IMR-90 (cell line): ENCODE measurements around the gene RALGPS1. TPM values are rescaled to one million over a fixed set of nuclear protein-coding genes. Genes with fewer than 3 reads are reported as not detected.

ENCODE experiments used
- ATAC-seq: fragments of 200-7000 bp; cut with Tn5 transposase; 2 replicates; pipeline ENCODE4 v1.9.1; 2020; ENCODE audit warnings: low read depth, mild to moderate bottlenecking, moderate library complexity
- BruUV-seq: library from RNA; stranded (reverse); fragments of 400-500 nt; replicated peaks from 2 replicates; lab custom pipeline; 2021; lab: Mats Ljungman, UMichigan
- CTCF ChIA-PET: fragments of 300-600 bp; formaldehyde crosslinking; extraction: SDS; loops from one replicate; lab custom pipeline; 2021; ENCODE audit warnings: antibody characterized with exemption; lab: Yijun Ruan, JAX
- POLR2A ChIA-PET: fragments of 300-600 bp; sonication (Branson Sonifier 250); formaldehyde crosslinking; loops from one replicate; lab custom pipeline; 2022; ENCODE audit warnings: antibody characterized with exemption; ENCODE audit not compliant: unreplicated experiment; lab: Charles Lee
- DNase-seq: peaks from one replicate; pipeline ENCODE4 v3.0.0; 2013
- H2AFZ ChIP-seq: replicated peaks from 2 replicates; pipeline ENCODE3; 2013; ENCODE audit warnings: low read length, mild to moderate bottlenecking; ENCODE audit not compliant: poor library complexity
- H2AK5ac ChIP-seq: 2 replicates; pipeline ENCODE4 v1.6.1; 2013; ENCODE audit warnings: low read depth, low read length, inconsistent platforms
- H2AK9ac ChIP-seq: replicated peaks from 2 replicates; pipeline ENCODE3; 2013; ENCODE audit warnings: mild to moderate bottlenecking, low read depth, low read length, moderate library complexity; ENCODE audit not compliant: poor library complexity
- H2BK120ac ChIP-seq: 2 replicates; pipeline ENCODE4 v1.6.1; 2013; ENCODE audit warnings: low read depth, low read length, inconsistent platforms
- H2BK15ac ChIP-seq: 3 replicates; pipeline ENCODE4 v1.6.1; 2013; ENCODE audit warnings: low read depth, low read length, inconsistent platforms
- H2BK20ac ChIP-seq: 2 replicates; pipeline ENCODE4 v1.6.1; 2013; ENCODE audit warnings: low read depth, mild to moderate bottlenecking, inconsistent platforms, low read length, moderate library complexity
- H2BK5ac ChIP-seq: 2 replicates; pipeline ENCODE4 v1.6.1; 2013; ENCODE audit warnings: mild to moderate bottlenecking, low read depth, low read length, inconsistent platforms; ENCODE audit not compliant: poor library complexity, severe bottlenecking
- H3K14ac ChIP-seq: replicated peaks from 2 replicates; pipeline ENCODE4 v1.6.1; 2013; ENCODE audit warnings: low read depth, low read length, inconsistent platforms
- H3K18ac ChIP-seq: 2 replicates; pipeline ENCODE4 v1.6.1; 2013; ENCODE audit warnings: low read depth, low read length, control low read depth
- H3K23ac ChIP-seq: 2 replicates; pipeline ENCODE4 v1.6.1; 2013; ENCODE audit warnings: low read depth, low read length, inconsistent platforms
- H3K27ac ChIP-seq: 2 replicates; pipeline ENCODE4 v1.5.1; 2013; ENCODE audit warnings: mild to moderate bottlenecking, control low read depth, low read length; ENCODE audit not compliant: insufficient read depth
- H3K27me3 ChIP-seq: 2 replicates; pipeline ENCODE4 v1.6.1; 2013; ENCODE audit warnings: low read length; ENCODE audit not compliant: control insufficient read depth, insufficient read depth
- H3K36me3 ChIP-seq: 2 replicates; pipeline ENCODE4 v1.6.1; 2013; ENCODE audit warnings: low read length, mixed read lengths; ENCODE audit not compliant: control insufficient read depth, insufficient read depth
- H3K4ac ChIP-seq: 2 replicates; pipeline ENCODE4 v1.6.1; 2013; ENCODE audit warnings: low read depth, low read length, inconsistent platforms
- H3K4me1 ChIP-seq: 2 replicates; pipeline ENCODE4 v1.6.1; 2013; ENCODE audit warnings: low read length, mixed read lengths; ENCODE audit not compliant: control insufficient read depth, insufficient read depth
- H3K4me2 ChIP-seq: 2 replicates; pipeline ENCODE4 v1.6.1; 2013; ENCODE audit warnings: low read depth, mild to moderate bottlenecking, control low read depth, low read length, moderate library complexity
- H3K4me3 ChIP-seq: 2 replicates; pipeline ENCODE4 v1.5.1; 2013; ENCODE audit warnings: low read depth, mild to moderate bottlenecking, control low read depth, low read length, moderate library complexity; ENCODE audit not compliant: insufficient read depth
- H3K56ac ChIP-seq: 2 replicates; pipeline ENCODE4 v1.6.1; 2013; ENCODE audit warnings: low read length, inconsistent platforms; ENCODE audit not compliant: insufficient read depth; ENCODE audit errors: extremely low read depth
- H3K79me1 ChIP-seq, 2 experiments: 2 replicates each; pipeline ENCODE4 v1.6.1; 2013; ENCODE audit warnings: low read length in 2 of 2, inconsistent platforms in 1 of 2, low read depth in 1 of 2
- H3K9ac ChIP-seq: 2 replicates; pipeline ENCODE4 v1.6.1; 2013; ENCODE audit warnings: low read depth, low read length, control low read depth
- H3K9me1 ChIP-seq: 2 replicates; pipeline ENCODE4 v1.6.1; 2013; ENCODE audit warnings: low read length, inconsistent platforms; ENCODE audit not compliant: insufficient read depth
- H3K9me3 ChIP-seq: 2 replicates; pipeline ENCODE4 v1.6.1; 2013; ENCODE audit warnings: low read length; ENCODE audit not compliant: control insufficient read depth, insufficient read depth
- H4K20me1 ChIP-seq: 2 replicates; pipeline ENCODE4 v1.6.1; 2013; ENCODE audit warnings: low read length, inconsistent platforms; ENCODE audit not compliant: insufficient read depth
- H4K5ac ChIP-seq: 2 replicates; pipeline ENCODE4 v1.6.1; 2013; ENCODE audit warnings: mild to moderate bottlenecking, low read depth, low read length, control low read depth
- H4K8ac ChIP-seq, 2 experiments: 2 replicates each; pipeline ENCODE4 v1.6.1; 2013; ENCODE audit warnings: low read depth in 2 of 2, low read length in 2 of 2, control low read depth in 1 of 2, inconsistent platforms in 1 of 2
- H4K91ac ChIP-seq: 2 replicates; pipeline ENCODE4 v1.6.1; 2013; ENCODE audit warnings: low read depth, low read length, inconsistent platforms; ENCODE audit not compliant: insufficient read depth
- ELK1 ChIP-seq: fragments of 150-350 bp; IDR thresholded peaks from 2 replicates; pipeline ENCODE4 v1.6.1; 2016; ENCODE audit warnings: low read depth, mild to moderate bottlenecking, low read length, moderate library complexity, borderline replicate concordance
- FOS ChIP-seq: fragments of 150-350 bp; IDR thresholded peaks from 2 replicates; pipeline ENCODE4 v1.6.1; 2016; ENCODE audit warnings: low read depth, low read length
- POLR2A ChIP-seq: IDR thresholded peaks from 2 replicates; pipeline ENCODE4 v1.6.1; 2012; ENCODE audit warnings: mild to moderate bottlenecking, low read depth, low read length
- RAD21 ChIP-seq: IDR thresholded peaks from 2 replicates; pipeline ENCODE4 v1.6.1; 2012; ENCODE audit warnings: low read length, improper control_type of control experiment
- RFX5 ChIP-seq: IDR thresholded peaks from 2 replicates; pipeline ENCODE4 v1.8.0; 2012; ENCODE audit warnings: low read depth, mild to moderate bottlenecking, low read length, moderate library complexity
- USF2 ChIP-seq: fragments of 150-350 bp; IDR thresholded peaks from 2 replicates; pipeline ENCODE4 v1.6.1; 2017; ENCODE audit warnings: mild to moderate bottlenecking, antibody characterized with exemption, low read length, low read depth
- WGBS, 2 experiments: methylation state at CpG; one replicate each; pipeline versions ENCODE4 v1.1.5 to v1.1.7; 2013; ENCODE audit warnings: missing lambda C conversion rate in 2 of 2; ENCODE audit not compliant: insufficient read length in 1 of 2; ENCODE audit errors: extremely low coverage in 2 of 2; 5-methylcytosine and 5-hydroxymethylcytosine counted together
- dilution Hi-C: fragments of 300-500 bp; cut with HindIII; formaldehyde crosslinking; loops from one replicate; pipeline ENCODE4 v1.14.3; 2018; ENCODE audit warnings: low sequenced_read_pairs; ENCODE audit not compliant: unreplicated experiment
- in situ Hi-C: fragments of 300-500 bp; cut with MboI; formaldehyde crosslinking; loops from 3 replicates; pipeline ENCODE4 v1.14.3; 2019; ENCODE audit warnings: low sequenced_read_pairs, inconsistent platforms, mixed read lengths
- intact Hi-C: fragments of 100-400 bp; cut with micrococcal nuclease; formaldehyde crosslinking; loops from 2 replicates; pipeline ENCODE4 v1.10.0; 2022
- polyA plus RNA-seq, 3 experiments: library from polyadenylated mRNA; depleted of rRNA; stranded (reverse); fragments of >200 nt; gene quantifications; 2 replicates each; pipeline ENCODE4 v1.2.3, GENCODE V29; 2012; ENCODE audit warnings: low replicate concordance in 1 of 3
- total RNA-seq: library from RNA; depleted of rRNA; stranded (reverse); fragments of >200 nt; gene quantifications from 2 replicates; pipeline ENCODE4 v1.2.3, GENCODE V29; 2012

Gene RALGPS1
- total and polyA plus RNA-seq, 2 of the 4 experiments (the other 2 are of a cell fraction) = 0.90 to 2.8 TPM

GRCh38 chr9:127086771-127087170, 172.2 kb downstream of the RALGPS1 start:
- H3K56ac ChIP-seq = no peak overlapping the region
- no peak overlapping the region for H2BK120ac ChIP-seq
- H2BK5ac ChIP-seq = no peak overlapping the region
- H3K4me3 ChIP-seq = no peak overlapping the region
- H4K5ac ChIP-seq = no peak overlapping the region
- H3K4me2 ChIP-seq = no peak overlapping the region
- H2AFZ ChIP-seq = no peak overlapping the region
- no peaks in the 10 kb centered on the region for H4K20me1 ChIP-seq
- H3K18ac ChIP-seq = no peak overlapping the region
- H4K91ac ChIP-seq = no peak overlapping the region
- no peak overlapping the region for H3K23ac ChIP-seq
- ChIA-PET POLR2A (no interaction called here), CTCF (no interaction called here)
- WGBS, 2 experiments = 83% methylated on average over 4 of the region's 4 CpGs; no CpG with 5 or more reads in 1 of the 2 experiments
- dilution Hi-C loops (no loop called here), intact Hi-C loops (no loop called here), in situ Hi-C loops (no loop called here)
- no peak overlapping the region for H2AK5ac ChIP-seq
- no peak overlapping the region for H4K8ac ChIP-seq
- H3K27me3 ChIP-seq = no peaks in the 10 kb centered on the region
- peaks cover 39% of the 10 kb centered on the region for H3K36me3 ChIP-seq
- no peak overlapping the region for H3K14ac ChIP-seq
- no peak overlapping the region for H2BK20ac ChIP-seq
- no peak for ATAC-seq
- H3K79me1 ChIP-seq = no peaks in the 10 kb centered on the region
- H3K9me3 ChIP-seq = no peaks in the 10 kb centered on the region
- no peak overlapping the region for H2BK15ac ChIP-seq
- no peak for TF ChIP-seq ELK1
- no peak for TF ChIP-seq USF2
- no peak for TF ChIP-seq RAD21
- no peak for TF ChIP-seq FOS
- no peak for TF ChIP-seq RFX5
- TF ChIP-seq POLR2A = no peak
- H3K4me1 ChIP-seq = no peaks in the 10 kb centered on the region
- no peaks in the 10 kb centered on the region for H3K9me1 ChIP-seq
- BruUV-seq = no TSS peak
- H2AK9ac ChIP-seq = no peak overlapping the region
- no peak for DNase-seq
- no peak overlapping the region for H3K9ac ChIP-seq
- no peak overlapping the region for H3K27ac ChIP-seq
- H3K4ac ChIP-seq = no peak overlapping the region
